Effector CD8-positive, alpha-beta T cell (primary cell): Measurements from ENCODE around the gene C11orf91.
"Not testable (repeated sequence)": the region's sequence is repeated elsewhere in the genome, so short reads cannot be mapped to it uniquely, and the experiment has no call there.

Experiments used
- DNase-seq: peaks from one replicate; lab custom pipeline; 2025; lab: John Stamatoyannopoulos, UW

The C11orf91 gene

DNA sequence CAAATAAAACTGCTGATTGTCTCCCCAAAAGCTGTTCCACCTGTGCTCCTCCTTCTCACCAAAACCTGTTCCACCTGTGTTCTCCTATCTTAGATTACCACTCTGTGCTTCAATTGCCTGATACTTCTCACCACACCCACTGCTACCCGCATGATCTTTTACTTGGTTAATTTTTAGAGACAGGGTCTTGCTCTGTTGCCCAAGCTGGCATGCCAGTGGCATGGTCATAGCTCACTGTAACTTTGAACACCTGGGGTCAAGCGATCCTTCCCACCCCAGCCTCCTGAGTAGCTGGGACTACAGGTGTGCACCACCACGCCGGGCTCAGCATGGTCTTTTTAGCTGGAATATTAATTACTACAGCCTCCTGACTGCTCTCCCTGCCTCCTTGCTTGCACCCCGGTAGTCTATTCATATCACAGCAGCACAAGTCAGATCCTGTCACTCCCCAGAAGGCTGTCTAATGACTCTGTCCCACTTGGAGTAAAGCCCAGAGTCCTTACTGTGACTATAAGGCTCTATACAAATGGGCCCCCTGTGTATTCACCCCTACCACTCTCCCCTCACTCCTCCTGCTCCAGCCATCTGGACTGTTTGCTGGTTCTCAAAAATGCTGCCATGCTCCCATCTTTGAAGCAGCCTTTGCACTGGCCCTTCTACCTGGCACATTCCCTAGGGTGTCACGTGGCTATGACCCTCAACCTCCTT is 3.5 kb downstream of the C11orf91 start:
- DNase-seq: no peak

- DNase-seq: no peak
Observed at GRCh38 chr11:33696411-33696810, 4.2 kb downstream of the C11orf91 start.

- no peak for DNase-seq
Observed at GRCh38 chr11:33695051-33695566, 5.5 kb downstream of the C11orf91 start.

DNA sequence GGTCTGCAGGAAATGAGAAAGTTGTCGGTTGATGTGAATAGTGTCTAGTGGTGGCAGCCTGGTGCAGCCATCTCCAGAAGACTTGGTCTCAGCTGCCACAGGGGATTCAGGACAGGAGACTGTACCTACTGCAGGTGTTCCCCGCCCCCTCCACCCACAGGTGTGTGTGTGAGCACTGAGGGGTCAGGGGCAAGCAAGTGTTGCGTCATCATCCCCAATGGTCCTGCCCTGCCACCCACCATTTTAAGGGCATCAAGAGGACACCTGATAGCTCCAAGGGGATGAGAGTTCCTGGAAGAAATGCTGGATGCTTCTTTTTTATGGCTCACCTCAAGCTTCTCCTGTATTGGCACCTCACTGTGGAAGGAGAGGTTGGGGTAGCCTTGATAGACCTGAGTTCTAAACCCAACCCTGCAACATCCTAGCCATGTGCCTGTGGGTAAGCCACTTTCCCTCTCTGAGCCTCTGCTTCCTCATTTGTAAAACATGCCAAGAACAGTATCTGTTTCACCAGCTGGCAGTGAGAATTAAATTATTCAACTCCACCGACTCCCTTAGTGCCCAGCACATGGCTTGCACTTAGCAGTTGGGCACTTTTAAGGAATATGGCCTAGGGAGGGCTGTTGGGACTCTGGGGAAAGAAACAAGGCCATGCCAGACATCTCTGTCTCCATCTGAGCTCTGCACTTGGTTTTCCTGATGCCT is 6.1 kb downstream of the C11orf91 start:
- no peak for DNase-seq

DNA sequence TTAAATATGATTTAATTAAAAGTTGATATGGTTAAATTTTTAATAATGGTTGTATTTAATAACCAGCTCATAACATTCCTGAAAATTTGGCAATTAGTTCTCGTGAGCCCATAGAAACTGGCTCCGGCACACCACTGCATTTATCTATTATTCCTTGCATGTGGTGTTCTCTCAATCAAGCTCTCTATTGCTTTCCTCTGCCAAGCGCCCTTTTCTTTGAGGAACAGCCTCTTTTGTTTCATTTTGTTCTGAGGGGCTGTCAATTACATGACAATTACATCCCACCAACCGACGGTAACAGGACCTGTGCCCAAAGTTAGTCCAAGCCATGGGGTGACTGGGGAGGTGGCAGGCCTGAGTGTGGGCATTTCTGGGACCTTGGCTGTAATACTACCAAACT is 8.1 kb downstream of the C11orf91 start:
- DNase-seq: no peak

DNA sequence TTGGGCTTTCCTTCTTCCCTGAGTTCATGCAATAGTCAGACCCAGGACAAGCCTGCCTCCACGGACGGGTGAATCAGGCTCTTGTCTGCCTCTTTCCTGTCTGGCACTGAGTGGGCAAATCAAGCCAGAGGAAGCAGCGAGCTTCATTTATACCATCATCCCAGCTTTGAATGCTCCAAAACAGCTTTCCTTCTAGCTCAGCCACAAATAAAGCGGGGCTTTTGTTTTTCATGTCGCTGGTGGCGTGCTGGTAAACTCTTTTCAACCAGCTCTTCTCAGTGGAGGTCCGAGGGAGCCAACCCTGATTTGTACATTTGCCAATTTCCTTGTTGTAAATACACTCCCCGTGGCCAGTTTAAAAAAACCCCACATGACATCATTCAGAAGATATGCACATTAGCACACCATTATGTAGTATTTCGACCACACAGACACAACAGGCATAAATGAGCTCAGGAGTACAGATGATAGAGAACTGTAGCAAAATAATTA is 8.6 kb downstream of the C11orf91 start:
- DNase-seq: no peak

- no peak for DNase-seq
Observed at GRCh38 chr11:33691066-33691864, 9.4 kb downstream of the C11orf91 start.

- no peak for DNase-seq
Observed at GRCh38 chr11:33690290-33691065, 10.1 kb downstream of the C11orf91 start.

DNA sequence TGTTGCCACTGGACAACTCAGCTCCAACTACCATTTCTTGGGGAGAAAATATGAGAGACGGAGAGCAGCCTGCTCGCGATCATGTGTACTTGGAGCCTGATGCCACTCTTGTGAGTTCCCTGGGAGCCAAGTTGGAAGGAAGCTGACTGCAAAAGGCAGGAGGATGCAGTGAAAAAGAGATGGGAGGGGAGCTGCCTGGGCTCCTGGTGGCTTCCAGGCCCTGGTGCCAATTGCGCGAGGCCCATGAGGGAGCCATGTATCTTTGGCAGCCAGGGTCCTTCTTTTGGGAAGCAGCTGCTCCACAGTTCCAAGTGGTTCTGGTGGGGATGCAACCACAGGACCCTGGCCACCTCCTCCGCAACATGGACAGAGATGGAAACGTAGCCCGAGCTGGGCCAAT is 11.1 kb downstream of the C11orf91 start:
- DNase-seq: no peak

GRCh38 chr11:33689085-33689484 is 11.5 kb downstream of the C11orf91 start:
- no peak for DNase-seq

GRCh38 chr11:33687733-33688479 is 12.7 kb downstream of the C11orf91 start:
- no peak for DNase-seq

DNA sequence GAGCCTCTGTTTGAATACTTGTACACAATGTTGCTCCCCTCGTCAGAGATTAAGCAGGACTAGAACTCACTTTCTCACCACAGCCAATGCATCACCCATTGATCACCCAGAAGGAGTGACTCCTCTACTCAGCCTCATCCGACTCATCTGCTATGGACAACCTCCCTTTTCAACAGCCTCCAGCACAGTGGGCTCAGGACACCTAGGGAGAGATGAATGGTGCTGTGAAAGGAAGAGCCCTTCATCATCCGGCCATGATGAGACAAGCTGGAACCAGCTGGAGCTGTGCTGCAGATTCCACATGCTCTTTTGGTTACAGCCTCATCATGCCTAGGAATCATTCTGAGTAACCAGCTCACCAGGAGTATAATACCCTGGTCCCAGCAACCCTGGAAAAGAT is 15.5 kb downstream of the C11orf91 start:
- no peak for DNase-seq

GRCh38 chr11:33684003-33684706 is 16.5 kb downstream of the C11orf91 start:
- no peak for DNase-seq

DNA sequence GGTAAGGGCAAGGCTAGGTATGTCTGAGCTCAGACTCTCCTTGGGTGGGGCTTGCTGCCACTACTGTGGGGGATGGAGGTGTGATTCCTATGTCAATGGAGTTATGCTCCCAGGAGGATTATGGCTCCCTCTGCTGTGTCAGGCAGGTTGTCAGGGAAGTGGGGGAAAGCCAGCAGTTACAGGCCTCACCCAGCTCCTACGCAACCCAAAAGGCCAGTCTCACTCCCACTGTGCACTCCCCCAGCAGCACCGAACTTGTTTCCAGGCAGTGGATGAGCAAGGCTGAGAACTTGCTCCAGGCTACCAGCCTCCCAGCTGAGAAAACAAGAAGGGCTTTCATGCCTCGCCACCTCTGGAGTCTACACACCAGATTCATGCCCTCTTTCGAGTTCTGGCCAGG is 18.2 kb downstream of the C11orf91 start:
- no peak for DNase-seq

DNA sequence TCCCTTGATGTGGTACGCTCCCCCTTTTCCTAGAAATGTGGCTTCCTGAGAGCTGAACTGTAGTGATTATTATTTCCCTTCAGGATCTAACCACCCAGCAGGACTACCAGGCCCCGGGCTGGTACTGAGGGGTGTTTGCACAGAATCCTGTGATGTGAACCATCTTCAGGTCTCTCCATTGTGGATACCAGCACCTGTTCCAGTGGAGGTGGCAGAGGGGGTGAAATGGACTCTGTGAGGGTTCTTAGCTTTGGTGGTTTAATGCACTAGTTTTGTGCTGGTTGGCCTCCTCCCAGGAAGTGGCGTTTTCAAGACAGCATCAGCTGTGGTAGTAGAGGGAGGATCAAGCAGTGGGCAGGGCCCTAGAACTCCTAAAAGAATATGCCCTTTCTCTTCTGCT is 18.6 kb downstream of the C11orf91 start:
- no peak for DNase-seq

- not testable (repeated sequence) for DNase-seq
Observed at GRCh38 chr11:33678616-33679015, 22.0 kb downstream of the C11orf91 start.

DNA sequence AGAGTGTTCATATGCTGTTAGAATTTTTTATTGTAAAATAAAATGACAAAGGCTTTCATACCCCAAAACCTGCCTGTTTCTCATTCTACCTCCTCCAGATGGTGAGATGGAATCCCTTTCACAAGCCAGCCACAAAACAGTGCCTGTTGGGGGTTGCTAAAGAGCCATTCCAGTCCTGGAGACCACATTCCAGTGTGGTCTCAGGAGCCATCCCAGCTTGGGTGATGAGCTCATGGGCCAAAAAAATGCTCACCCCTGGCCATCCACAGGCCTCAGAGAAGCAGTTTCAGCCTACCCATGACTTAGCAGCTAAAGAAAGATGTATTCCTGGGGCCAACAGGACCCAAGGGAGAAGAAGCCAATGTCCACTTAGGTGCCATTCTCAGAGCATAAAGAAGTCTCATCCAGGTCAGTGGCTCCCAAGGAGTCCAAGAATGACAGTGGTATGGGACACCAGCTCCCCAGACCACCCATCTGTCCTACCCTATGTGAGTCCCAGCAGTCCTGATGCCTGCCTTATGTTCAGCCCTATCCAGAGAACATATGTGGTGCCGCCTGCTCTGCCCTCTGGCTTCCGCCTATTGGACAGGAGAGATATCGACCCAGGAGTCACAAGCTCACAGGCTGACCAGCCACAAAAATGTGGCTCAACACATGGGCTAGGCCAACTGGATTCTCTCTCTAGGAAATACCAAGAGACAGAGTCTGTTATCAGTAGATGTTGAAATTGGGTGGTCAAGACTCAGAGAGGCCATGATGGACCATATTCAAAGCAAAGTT is 26.4 kb downstream of the C11orf91 start:
- DNase-seq: no peak

DNA sequence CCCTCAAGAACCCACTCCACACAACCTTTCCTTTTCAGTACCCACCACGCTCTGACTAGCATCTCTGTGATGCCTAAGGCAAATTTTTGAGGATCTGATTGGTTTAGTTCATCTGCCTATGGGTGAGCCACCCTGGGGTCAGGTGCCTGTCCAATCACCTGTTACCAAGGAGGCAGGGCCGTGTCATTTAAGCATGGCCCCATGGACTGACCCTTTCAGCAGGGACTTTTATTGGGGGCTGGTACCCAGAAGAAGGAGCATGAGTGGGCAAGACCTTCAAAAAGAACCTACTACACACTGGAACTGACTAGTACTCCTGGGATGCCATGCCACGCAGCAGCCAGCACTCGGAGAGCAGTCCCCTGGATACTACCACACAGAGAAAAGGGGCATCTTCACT is 28.4 kb downstream of the C11orf91 start:
- no peak for DNase-seq

- DNase-seq: no peak
Observed at GRCh38 chr11:33670250-33671011, 30.2 kb downstream of the C11orf91 start.
